PC-9 (cell line): Measurements from ENCODE around the gene RIMBP2. TPM values are rescaled to one million over a fixed set of nuclear protein-coding genes. Genes with fewer than 3 reads are reported as not detected.
"Not testable (repeated sequence)": the region's sequence is repeated elsewhere in the genome, so short reads cannot be mapped to it uniquely, and the experiment has no call there.

Experiments used
- BruUV-seq: library from RNA; stranded (reverse); fragments of 400-500 nt; replicated peaks from 2 replicates; lab custom pipeline; 2021; lab: Mats Ljungman, UMichigan
- CTCF ChIA-PET: fragments of 300-600 bp; sonication (Branson Sonifier 250); formaldehyde crosslinking; loops from one replicate; lab custom pipeline; 2022; ENCODE audit warnings: antibody characterized with exemption; lab: Charles Lee
- POLR2A ChIA-PET: fragments of 300-600 bp; sonication (Branson Sonifier 250); formaldehyde crosslinking; loops from one replicate; lab custom pipeline; 2022; ENCODE audit warnings: antibody characterized with exemption; ENCODE audit not compliant: unreplicated experiment; lab: Charles Lee
- DNase-seq, 2 experiments: peaks; one replicate each; pipeline versions ENCODE4 v3.0.0 to v3.0.0-alpha.2; 2015 to 2022; ENCODE audit warnings: mixed read lengths in 1 of 2
- H2AFZ ChIP-seq: fragments of 200-600 bp; sonication (generic); 2 replicates; pipeline ENCODE4 v1.8.1; 2017; ENCODE audit warnings: antibody characterized with exemption
- H3F3A ChIP-seq: fragments of 200-600 bp; sonication (generic); 2 replicates; pipeline ENCODE4 v1.8.1; 2017; ENCODE audit warnings: antibody characterized with exemption, mild to moderate bottlenecking, low read depth; ENCODE audit not compliant: insufficient read depth
- H3K27ac ChIP-seq: fragments of 200-600 bp; sonication (generic); 2 replicates; pipeline ENCODE4 v1.6.1; 2016; ENCODE audit warnings: mixed run types
- H3K27me3 ChIP-seq: fragments of 200-600 bp; sonication (generic); 2 replicates; pipeline ENCODE4 v1.6.1; 2016; ENCODE audit warnings: low read depth, mixed run types; ENCODE audit not compliant: insufficient read depth
- H3K36me3 ChIP-seq: fragments of 200-600 bp; sonication (generic); 2 replicates; pipeline ENCODE4 v1.6.1; 2016; ENCODE audit warnings: low read depth, mixed run types
- H3K4me1 ChIP-seq: fragments of 200-600 bp; sonication (generic); replicated peaks from 2 replicates; pipeline ENCODE4 v1.6.1; 2016; ENCODE audit warnings: mixed run types; ENCODE audit not compliant: insufficient read depth
- H3K4me2 ChIP-seq: fragments of 200-600 bp; sonication (generic); 2 replicates; pipeline ENCODE4 v1.6.1; 2017; ENCODE audit warnings: mixed run types
- H3K4me3 ChIP-seq: fragments of 200-600 bp; sonication (generic); 2 replicates; pipeline ENCODE4 v1.6.1; 2016; ENCODE audit warnings: mixed run types
- H3K79me2 ChIP-seq: fragments of 200-600 bp; sonication (generic); 2 replicates; pipeline ENCODE4 v1.6.1; 2017; ENCODE audit warnings: low read depth, mixed run types
- H3K9me2 ChIP-seq: fragments of 200-600 bp; sonication (generic); 2 replicates; pipeline ENCODE4 v1.8.1; 2017; ENCODE audit warnings: mild to moderate bottlenecking; ENCODE audit not compliant: insufficient read depth
- H3K9me3 ChIP-seq: fragments of 200-600 bp; sonication (generic); 2 replicates; pipeline ENCODE4 v1.8.1; 2016; ENCODE audit warnings: low read depth; ENCODE audit not compliant: insufficient read depth
- H4K20me1 ChIP-seq: fragments of 200-600 bp; sonication (generic); 2 replicates; pipeline ENCODE4 v1.8.1; 2017; ENCODE audit not compliant: insufficient read depth
- CTCF ChIP-seq: fragments of 200-600 bp; sonication (generic); conservative IDR thresholded peaks from 2 replicates; pipeline ENCODE4 v1.6.1; 2017; ENCODE audit warnings: mixed run types, antibody characterized with exemption, mild to moderate bottlenecking, moderate library complexity
- EZH2 ChIP-seq: fragments of 200-600 bp; sonication (generic); IDR thresholded peaks from 2 replicates; pipeline ENCODE4 v1.8.0; 2017; ENCODE audit warnings: antibody characterized with exemption, low read depth
- intact Hi-C: fragments of 100-400 bp; cut with micrococcal nuclease; formaldehyde crosslinking; loops from one replicate; pipeline ENCODE4 v1.10.0; 2022; ENCODE audit not compliant: unreplicated experiment
- total RNA-seq: library from RNA; stranded (reverse); gene quantifications from 2 replicates; pipeline ENCODE4 v1.2.3, GENCODE V29; 2021

Gene RIMBP2
- total RNA-seq, 1 experiment from 2014 or later = not detected

GRCh38 chr12:130589540-130590317 is 126.4 kb downstream of the RIMBP2 start:
- TF ChIP-seq EZH2 = no peak
- Histone ChIP-seq H3K4me2 (no peak overlapping the region), H3K27ac (no peak overlapping the region), H3K4me3 (no peak overlapping the region), H4K20me1 (no peaks in the 10 kb centered on the region), H3K9me3 (no peaks in the 10 kb centered on the region), H2AFZ (no peak overlapping the region), H3K4me1 (no peaks in the 10 kb centered on the region), H3F3A (no peaks in the 10 kb centered on the region), H3K27me3 (peaks cover 62% of the 10 kb centered on the region), H3K36me3 (no peaks in the 10 kb centered on the region), H3K79me2 (no peaks in the 10 kb centered on the region), H3K9me2 (no peaks in the 10 kb centered on the region)
- ChIA-PET POLR2A (no interaction called here), CTCF (no interaction called here)
- BruUV-seq = no TSS peak
- no peak for DNase-seq
- intact Hi-C loops = no loop called here

GRCh38 chr12:130588696-130589539 is 127.2 kb downstream of the RIMBP2 start:
- BruUV-seq = no TSS peak
- Histone ChIP-seq H3K27me3 (peaks cover 56% of the 10 kb centered on the region), H4K20me1 (no peaks in the 10 kb centered on the region), H3K27ac (no peak overlapping the region), H3K9me2 (no peaks in the 10 kb centered on the region), H3K4me2 (no peak overlapping the region), H3K9me3 (no peaks in the 10 kb centered on the region), H3K36me3 (no peaks in the 10 kb centered on the region), H2AFZ (no peak overlapping the region), H3F3A (no peaks in the 10 kb centered on the region), H3K4me1 (no peaks in the 10 kb centered on the region), H3K79me2 (no peaks in the 10 kb centered on the region), H3K4me3 (no peak overlapping the region)
- CTCF ChIA-PET = no interaction called here
- no peak for DNase-seq
- POLR2A ChIA-PET = no interaction called here
- intact Hi-C loops = no loop called here
- TF ChIP-seq EZH2 (no peak), CTCF (no peak)

- Histone ChIP-seq H4K20me1 (no peaks in the 10 kb centered on the region), H3K4me2 (no peak overlapping the region), H3K79me2 (no peaks in the 10 kb centered on the region), H3K9me3 (no peaks in the 10 kb centered on the region), H3K27ac (no peak overlapping the region), H3K4me1 (no peaks in the 10 kb centered on the region), H3K4me3 (no peak overlapping the region), H3K36me3 (no peaks in the 10 kb centered on the region), H3K9me2 (no peaks in the 10 kb centered on the region), H3F3A (no peaks in the 10 kb centered on the region), H3K27me3 (peaks cover 46% of the 10 kb centered on the region), H2AFZ (no peak overlapping the region)
- ChIA-PET CTCF (no interaction called here), POLR2A (no interaction called here)
- no peak for DNase-seq
- TF ChIP-seq CTCF (no peak), EZH2 (no peak)
- intact Hi-C loops = no loop called here
- no TSS peak for BruUV-seq
Measured at GRCh38 chr12:130587966-130588365, 128.1 kb downstream of the RIMBP2 start.

- H2AFZ ChIP-seq, H3K4me2 ChIP-seq, CTCF ChIA-PET, H3K27ac ChIP-seq, H3K36me3 ChIP-seq, H3F3A ChIP-seq, H4K20me1 ChIP-seq, H3K9me2 ChIP-seq, H3K9me3 ChIP-seq, DNase-seq, H3K4me3 ChIP-seq, H3K4me1 ChIP-seq, intact Hi-C loops, BruUV-seq, POLR2A ChIA-PET, H3K79me2 ChIP-seq: not testable (repeated sequence)
- H3K27me3 ChIP-seq = peaks cover 16% of the 10 kb centered on the region; the same call in 1 of the 2 replicates
Measured at GRCh38 chr12:130584475-130584874, 131.6 kb downstream of the RIMBP2 start.
